NCI-H2107 (cell line): ENCODE results near the gene MRPL23.

ENCODE experiments used
- DNase-seq: peaks from one replicate; lab custom pipeline; 2025; lab: John Stamatoyannopoulos, UW

MRPL23 gene

DNA sequence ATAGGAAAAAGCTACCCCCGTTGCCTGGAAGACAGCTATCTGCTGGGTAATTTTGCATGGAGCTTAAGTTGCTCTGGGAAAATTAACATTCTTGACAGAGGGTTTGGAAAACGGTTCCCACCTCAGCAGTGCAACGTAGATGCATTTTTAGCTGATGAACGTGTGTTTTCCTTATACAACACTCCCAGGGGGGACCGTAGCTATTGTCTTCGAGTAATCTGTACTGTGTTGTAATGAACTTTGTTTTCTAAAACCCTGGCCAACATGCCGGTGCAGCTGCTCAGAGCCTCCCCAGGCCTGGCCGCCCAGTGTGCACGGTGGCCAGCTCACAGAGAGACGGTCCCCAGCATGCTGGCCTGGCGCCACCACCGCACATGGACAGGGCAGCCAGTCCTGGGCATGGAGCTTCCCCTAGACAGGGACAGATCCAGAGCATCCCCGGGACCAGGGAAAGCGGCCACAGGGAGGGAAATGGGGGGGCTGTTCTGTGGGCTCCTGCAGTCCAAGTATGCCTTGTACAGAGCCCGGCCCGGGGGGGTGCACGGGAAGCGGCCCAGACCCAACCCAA, 25.5 kb upstream of the MRPL23 start:
- DNase-seq: no peak

DNA sequence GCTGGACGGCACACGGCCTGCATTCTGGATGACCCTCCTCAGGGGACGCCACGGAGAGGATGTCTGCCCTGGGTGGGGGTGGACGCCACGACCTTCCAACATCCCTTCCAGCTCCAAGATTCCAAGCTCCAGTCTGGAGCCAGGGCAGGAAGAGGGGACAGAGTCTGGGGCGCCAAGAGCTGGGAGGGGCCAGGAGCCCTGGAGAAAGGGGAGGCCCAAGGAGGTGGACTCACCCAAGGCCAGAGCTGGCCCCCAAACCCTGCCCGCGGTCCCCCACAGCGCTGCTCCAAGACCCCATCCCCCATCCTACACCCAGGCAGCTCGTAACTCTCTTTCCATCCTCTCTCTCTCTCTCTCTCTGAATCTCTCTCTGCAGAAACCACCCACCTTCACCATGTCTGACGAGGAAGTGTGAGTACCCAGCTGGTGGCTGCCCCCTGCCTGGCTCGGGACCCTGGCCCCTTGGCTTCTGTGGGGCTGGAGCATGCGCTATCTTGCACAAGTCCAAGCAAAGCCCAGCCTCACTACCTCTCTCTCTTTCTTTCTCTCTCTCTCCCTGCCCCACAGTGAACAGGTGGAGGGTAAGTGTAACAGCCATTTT, 24.6 kb upstream of the MRPL23 start:
- DNase-seq: no peak

DNA sequence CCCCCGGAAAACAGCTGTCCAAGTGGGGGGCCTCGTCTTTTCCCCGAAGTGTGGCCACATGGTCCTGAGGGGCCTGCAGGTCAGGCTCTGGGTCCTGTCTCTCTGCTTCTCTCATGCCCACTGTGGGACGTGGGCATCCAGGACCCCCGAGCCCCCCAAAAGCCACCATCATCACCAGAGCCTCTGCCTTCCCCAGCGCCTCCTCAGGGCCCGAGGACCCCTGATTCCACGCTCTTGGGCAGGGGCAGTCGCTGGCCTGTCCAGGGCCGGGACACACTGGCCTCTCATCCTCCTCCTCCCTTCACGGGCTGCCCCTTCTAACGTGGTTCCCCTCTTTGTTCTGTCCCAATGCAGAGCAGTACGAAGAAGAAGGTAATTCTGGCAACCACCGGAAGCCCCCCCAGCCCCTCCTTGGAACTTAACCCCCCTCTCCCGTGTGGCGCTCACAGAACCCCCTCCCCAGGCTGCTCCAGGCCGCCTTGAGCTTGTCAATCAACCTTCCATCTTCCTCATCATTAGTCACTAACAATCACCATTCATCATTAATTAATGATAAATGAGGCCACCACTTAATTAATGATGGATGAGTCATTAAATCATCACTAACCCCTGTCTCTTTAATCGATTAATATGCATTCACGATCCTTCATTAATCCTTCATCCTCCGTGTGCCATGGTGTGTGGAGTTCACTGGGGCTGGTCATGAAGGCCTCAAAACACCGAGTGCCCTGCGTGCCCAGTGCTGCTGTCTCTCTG, 23.8 kb upstream of the MRPL23 start:
- DNase-seq: no peak

DNA sequence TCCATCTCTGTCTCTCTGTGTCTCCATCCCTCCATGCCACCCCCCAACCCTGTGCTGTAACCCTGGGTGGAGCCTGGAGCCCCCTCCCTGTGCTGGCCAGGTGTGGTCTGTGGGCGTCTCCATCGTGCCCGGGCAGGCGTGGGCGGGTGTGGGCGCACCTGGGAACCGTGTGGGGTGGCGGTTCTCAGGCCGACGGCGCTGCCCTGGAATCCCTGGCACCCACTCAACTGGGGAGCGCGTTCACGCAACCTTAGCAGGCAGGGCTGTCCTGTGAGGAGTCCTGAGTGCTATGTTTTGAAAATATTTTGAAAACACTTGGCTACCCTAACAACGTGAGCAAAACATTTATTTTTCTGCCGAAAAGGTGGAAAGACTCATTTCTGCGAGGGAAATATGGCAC, 23.0 kb upstream of the MRPL23 start:
- no peak for DNase-seq

DNA sequence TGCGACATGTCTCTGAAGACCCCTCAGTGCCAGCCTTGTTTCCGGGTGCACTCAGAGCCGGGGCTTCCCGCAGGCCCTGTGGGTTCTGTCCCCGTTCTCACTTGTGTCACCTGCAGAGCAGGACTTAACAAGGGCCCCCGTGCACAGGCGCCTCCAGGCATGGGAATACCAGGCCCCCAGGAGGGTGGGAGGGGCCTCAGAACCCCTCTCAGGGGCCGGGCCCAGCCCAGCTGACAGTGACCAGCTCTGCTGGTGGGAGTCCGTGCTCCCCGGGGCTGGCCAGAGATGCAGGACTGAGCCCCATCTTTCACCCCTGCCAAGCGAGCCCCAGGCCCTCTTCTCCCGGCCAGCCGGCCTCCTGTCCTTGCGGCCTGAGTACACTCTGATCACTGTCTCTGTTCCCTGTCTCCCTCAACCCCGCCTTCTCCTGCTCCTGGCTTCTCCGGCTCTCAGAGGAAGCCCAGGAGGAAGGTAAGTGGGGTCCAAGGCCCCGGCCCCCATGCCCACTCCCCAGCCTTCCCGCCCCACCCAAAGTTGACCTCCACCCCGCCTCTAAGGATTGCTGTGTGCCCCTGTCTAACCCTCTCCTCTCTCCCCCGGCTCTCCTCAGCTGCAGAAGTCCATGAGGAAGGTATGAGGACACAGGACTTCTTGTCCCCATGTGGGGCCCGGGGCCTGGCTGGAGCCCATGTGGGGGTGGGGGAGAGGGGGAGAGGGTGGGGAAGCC, 22.3 kb upstream of the MRPL23 start:
- no peak for DNase-seq

DNA sequence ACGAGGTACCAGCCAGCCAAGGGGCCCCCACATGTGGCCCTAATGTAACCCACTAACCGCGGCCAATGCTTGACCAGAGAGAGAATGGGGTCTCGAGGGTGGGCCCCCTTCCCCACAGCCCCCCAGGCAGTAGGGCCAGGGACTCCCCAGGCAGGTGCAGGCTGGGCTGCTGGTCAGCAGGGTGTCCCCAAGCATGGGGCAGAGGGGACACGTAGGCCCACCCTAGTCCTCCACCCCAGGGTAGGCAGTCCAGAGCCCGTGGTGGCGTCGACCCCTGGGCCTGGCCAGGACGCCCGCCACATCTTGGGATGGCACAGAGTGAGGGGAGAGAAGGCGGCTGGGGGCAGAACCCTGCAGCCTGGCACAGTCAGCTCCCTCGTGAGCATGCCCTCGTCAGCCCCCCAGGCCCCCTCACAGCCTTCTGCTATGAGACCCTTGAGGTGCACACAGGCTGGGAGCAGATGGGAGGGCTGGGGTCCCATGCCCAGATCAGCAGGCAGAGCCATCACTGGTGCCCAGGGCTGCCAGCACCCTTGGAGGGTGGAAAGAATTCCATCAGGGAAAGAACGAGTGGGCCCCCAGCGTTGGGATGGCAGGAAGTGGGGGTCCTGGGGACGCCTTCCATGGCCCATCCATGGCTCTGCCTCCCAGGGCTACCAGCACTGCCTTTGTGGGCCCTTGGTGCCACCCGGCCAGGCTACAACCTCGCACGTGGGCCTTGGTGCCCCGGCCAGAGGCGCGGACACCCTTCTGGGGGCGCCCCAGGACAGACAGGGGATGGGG, 21.6 kb upstream of the MRPL23 start:
- DNase-seq: no peak

DNA sequence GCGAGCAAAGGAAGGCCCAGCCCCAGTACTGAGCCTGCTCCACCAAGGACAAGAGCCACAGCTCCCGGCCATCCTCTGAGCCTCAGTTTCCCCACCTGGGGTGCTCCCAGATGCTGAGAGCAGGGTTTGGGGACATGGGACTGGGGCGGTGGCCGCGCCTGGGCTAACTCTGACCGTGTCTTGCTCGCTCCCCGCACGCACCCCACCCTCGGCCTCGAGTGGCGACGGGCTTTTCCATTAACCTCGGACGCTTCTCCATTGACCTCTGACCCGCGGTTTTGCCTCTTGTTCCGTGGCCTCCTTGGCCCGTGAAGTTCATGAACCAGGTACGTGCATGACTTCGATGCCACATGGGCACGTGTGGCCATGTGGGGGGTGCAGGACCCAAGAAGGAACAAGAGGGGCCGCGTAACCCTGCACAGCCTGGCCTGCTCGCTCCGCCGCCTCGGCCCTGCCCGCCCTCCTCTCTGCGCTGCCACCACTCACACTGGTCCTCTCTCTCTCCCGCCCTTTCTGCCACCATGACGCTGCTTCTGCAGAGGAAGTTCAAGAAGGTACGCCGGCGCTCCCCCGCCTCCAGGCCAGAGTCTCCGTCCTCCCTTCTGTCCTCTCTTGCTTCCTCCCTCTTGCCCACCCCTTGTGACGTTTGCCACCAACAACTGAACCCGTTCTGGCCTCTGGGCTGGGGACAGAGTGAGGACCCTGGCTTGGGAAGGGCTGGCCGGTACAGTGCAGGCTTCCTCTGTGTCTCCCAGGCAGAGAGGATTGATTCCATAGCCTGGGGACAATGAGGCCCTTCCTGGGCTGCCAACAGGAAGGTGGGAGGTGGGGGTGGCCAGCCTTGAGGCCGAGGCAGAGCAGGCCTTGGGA, 20.7 kb upstream of the MRPL23 start:
- DNase-seq: no peak

DNA sequence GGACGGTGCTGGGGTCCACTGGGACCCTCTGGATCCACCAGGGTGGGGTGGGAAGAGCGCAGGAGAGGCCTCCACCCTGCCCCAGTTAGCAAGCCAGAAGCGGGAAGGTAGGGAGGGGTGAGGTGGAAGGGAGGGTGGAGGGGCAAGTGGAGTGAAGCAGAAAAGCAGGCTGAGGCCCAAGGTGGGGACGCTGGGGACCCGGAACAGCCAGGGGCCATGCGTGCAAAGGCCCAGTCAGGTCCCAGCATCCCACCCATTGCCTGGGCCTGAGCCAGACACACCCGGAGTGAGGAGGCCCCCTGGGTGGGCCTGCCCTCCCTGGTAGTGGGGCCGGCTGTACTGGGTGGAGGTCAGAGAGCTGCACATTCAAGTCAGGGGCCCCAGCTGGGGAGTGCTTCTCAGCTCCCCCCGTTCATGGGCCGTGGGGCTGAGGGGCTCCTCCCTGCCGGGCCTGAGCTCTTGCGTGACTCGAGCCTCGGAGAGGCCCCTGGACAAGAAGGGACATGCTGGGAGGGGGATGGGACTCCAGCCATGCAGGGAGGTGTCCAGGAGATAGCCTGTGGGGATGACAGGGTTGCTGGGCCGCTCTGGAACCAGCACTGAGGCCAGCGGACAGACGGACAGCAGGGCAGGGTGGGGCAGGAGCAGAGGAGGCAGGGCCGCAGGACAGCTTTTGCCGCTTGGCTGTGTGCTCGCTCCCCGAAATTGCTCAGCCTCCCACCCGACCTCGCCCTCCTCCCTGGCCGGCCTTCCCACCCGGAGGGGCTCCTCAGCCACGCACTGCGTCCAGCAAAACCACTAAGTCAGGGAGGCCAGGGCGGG, 19.9 kb upstream of the MRPL23 start:
- no peak for DNase-seq

DNA sequence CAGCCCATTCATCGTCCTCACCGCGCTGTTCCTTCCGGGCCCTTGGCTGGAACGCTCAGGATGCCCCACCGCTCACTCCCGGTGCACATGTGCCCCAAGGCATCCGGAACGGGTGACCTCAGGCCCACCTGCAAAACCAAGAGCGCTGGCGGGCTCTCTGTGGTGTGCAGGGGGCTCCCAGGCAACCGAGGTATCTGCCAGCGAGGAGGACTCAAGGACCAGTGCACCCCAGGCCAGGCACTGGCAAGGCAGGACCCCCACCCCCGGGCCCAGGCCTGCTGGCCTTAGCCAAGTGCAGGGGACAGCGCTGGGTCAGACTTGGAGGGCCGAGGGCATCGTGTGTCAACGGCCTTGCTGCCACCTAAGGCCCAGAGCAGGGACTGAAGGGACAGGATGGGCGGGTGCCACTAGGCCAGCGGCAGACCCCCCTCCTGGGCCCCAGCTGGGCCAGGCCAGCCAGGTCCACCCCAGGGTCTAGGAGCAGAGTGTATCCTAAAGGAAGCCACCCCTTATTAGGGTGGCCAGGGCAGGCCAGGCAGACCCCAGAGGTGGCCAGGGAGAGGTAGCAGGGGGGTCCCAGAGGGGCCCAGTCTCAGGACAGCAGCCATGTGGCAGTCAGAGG, 19.2 kb upstream of the MRPL23 start:
- no peak for DNase-seq

DNA sequence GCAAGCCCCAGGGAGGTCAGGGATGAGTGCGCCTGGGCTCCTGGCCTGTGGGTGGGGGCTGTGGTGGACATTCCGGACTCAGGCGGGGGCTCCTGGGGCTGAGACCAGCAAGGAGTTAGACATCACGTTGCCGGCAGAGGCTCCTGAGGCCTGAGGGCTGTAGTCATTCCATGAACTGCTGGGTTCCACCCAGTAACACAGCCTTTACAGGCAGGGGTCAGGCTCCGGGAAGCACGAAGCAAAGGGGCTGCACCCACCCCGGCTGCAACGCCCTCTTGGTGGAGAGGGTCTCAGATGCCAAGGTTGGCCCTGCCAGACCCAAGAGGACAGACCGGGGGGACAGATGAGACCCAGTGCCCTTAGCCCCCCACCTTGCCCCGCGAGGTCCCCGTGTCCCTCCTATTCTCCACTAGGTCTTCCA, 18.7 kb upstream of the MRPL23 start:
- DNase-seq: no peak

DNA sequence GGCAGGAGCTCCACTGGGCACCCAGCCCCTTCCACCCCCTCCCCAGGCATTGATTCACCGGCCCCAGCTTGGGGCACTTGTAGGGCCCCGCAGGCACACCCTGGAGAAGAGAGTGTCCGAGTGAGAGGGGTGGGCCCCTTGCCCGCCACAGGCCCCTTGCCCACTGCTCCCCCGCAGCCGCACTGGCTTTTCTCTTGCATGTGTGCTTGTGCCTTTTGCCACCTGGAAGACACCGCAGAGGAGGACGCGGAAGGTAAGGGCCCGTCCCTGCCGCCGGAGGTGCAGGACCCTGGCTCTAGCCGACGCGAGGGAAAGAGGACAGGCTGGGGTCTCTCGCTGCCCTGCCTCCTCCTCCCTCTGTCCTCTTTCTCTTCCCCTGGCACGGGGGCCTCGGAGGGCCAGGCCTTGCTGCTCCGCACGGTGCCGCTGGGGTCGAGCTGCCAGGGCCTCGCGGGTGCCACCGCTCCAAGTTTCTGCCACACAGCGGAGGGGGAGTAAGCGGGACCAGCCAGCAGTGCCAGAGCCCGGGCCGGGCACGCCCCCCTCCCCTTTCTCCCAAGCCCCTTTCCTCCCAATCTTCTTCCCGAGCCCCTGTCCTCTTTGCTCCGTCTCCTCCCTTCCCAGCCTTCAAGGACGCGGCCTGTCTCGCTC, 18.1 kb upstream of the MRPL23 start:
- DNase-seq: no peak

DNA sequence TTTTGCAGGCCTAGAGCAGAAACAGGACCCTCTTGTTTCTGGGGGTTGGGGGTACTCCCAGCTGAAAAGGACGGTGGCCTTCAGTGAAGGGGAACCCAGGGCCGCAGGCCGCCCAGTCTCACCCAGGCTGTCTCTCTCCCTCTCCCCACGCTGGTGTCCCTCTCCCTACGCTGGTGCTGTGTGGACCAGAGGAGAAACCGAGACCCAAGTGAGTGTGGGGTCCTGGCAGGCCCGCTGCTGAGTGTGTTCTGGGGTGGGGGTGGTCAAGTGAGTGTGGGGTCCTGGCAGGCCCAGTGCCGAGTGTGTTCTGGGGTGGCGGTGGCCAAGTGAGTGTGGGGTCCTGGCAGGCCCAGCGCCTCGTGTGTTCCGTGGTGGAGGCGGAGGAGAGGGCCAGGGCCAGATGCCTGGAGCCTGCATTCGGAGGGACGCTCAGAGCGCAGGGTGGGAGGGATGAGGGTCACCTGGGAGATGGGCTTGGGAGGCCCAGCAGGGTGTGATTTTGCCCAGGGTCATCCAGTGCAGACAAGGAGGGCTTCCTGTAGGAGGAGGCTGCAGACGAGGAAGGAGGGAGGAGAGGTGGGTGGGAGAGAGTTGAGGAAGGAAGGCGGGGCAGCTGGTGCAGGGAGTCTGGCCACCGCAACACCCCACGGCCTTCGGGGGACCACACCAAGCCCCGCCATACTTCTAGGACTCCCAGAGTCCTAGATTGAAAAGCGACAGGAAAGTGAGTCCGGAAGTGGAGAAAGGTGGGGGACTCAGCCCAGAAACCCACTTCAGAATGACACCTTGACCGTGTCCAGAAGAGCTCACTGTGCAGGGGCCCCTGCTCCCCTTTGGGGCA, 17.3 kb upstream of the MRPL23 start:
- no peak for DNase-seq

DNA sequence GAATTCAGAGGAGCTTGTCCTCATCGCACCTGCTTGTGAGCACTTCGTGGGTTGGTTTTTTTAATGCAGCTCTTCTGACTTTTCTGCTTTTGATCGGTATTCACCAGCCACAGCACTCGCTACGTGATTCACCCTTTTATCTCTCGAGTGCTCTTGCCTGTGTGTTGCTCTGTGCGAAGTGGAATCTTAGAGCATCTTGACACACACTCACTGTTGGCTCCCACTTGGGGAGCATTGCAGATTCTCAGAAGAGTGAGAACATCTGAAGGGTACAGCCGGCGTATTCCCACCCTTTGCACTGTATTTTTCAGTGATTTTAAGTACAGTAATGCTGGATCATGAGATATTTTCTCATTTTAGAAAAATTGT, 16.7 kb upstream of the MRPL23 start:
- no peak for DNase-seq

DNA sequence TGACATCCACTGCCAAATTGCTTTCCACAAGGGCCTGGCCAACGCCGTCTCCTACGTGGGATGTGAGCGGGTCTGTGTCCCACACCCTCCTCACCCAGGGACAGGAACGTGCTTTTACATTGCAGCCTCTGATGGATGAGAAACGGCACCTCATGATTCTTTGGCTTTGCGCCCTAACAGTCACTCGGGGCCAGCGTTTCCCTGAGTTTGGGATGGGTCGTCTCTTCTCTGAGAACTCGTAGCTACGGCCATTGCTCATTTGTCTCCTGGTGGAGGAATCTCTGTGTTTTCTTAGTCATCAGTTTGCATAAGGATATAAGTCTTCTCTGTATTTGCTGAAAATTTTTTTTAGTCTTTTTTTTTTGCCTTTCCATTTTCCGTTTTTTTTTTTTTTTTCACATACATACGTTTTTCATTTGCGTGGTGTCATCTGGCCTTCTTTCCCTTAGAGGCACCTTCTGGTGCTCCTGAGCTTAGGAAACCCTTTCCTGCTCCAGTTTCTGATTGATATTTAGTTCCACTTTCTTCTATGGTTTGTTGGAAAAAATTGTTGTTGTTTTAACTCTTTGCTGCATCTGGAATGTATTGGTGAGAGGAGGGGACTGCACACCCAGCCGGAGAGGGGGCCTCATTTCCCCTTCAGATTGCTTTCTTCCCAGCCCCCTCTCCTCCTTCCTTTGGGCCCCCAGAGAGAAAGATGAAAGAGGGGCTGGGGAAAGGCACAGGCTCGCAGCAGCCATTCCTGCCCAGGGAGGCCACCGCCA, 15.6 kb upstream of the MRPL23 start:
- DNase-seq: no peak

DNA sequence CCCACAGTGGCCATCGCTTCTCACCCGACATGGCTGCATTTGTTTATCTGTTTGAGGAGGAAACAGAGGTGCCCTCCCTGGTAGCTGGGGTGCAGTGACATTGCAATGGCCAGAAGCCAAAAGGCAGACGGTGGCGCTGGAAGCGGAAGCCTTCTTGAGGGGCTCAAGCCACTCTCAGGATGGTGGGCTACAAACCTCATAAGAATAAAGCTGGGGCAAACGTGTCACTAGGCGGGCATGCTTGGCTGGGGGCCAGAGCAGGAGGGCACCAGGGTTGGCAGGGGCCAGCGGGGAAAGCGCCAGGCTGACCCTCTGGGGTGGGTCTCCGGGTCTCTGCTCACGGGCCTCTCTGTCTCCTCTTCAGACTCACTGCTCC, 15.0 kb upstream of the MRPL23 start:
- no peak for DNase-seq

DNA sequence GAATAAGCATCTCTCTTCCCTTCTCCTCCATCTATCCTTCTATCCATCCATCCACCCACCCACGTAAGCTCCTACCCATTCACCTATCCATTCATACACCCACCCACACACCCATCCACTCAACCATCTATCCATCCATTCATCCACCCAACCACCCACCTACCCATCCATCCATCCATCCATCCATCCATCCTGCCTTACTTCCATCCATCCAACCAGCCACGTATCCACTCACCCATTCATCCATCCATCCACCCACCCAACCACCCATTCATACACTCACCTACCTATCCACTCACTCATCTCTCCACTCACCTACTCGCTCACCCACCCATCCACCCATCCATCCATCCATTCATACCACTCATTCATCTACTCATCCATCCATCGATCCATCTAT, 14.5 kb upstream of the MRPL23 start:
- no peak for DNase-seq

DNA sequence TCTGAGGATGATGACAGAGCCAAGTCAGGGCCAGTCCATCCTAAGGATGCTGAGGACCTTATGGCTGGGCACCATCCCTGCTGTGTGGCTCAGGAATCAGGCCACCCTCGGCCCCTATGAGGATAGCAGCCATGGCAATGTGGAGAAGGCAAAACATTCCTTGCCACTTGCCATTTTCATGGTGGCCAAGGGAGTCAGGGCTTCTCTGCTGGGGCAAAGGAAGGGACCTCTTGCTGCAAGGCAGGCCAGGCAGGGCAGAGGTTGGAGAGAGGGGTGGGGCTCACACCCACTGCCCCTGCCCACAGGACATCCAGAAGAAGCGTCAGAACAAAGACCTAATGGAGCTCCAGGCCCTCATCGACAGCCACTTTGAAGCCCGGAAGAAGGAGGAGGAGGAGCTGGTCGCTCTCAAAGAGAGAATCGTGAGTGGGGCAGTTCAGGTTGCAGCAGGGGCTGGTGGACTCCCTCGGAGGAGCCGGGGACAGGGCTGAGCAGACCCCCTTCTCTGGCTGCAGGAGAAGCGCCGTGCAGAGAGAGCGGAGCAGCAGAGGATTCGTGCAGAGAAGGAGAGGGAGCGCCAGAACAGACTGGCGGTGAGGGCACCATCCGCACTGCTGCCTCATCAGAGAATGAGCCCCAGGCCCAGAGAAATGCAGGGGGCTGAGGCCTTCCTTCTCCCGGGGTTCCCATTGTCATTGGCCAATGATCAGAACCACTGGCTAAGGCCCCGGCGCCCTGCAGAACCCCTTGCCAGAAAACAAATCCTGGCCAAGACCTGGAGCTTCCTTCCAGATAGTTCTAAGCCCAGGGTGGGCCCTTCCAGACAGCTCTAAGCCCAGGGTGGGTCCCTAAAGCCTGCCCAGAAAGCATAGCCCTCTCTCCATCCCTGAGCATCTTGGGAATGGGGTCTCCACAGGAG, 13.5 kb upstream of the MRPL23 start:
- DNase-seq: no peak
